Endothelial cell of umbilical vein (primary cell): ENCODE results near the gene CXorf66. TPM values are rescaled to one million over a fixed set of nuclear protein-coding genes. Genes with fewer than 3 reads are reported as not detected.

Experiments
- BruUV-seq: library from RNA; stranded (reverse); fragments of 400-500 nt; replicated peaks from 2 replicates; lab custom pipeline; 2021; lab: Mats Ljungman, UMichigan
- CTCF ChIA-PET: fragments of 300-600, 350-600 bp; sonication (Branson Sonifier 250); formaldehyde crosslinking; loops from one replicate; lab custom pipeline; 2021; ENCODE audit warnings: antibody characterized with exemption, inconsistent platforms; lab: Charles Lee
- POLR2A ChIA-PET: fragments of 300-600, 350-600 bp; sonication (Branson Sonifier 250); formaldehyde crosslinking; loops from one replicate; lab custom pipeline; 2021; ENCODE audit warnings: antibody characterized with exemption, inconsistent platforms; lab: Charles Lee
- DNase-seq: peaks from one replicate; pipeline ENCODE4 v3.0.0-alpha.2; 2011; ENCODE audit warnings: low read depth, low spot score
- FAIRE-seq: peaks from 2 replicates; lab custom pipeline; 2011; peaks lifted over from hg19 to GRCh38; lab: Jason Lieb, UNC
- H2AFZ ChIP-seq: 2 replicates; pipeline ENCODE4 v1.6.0; 2012; ENCODE audit warnings: low read depth, low read length, control low read depth, inconsistent platforms
- H3K27ac ChIP-seq: 2 replicates; pipeline ENCODE4 v1.5.1; 2011; ENCODE audit warnings: low read depth, mild to moderate bottlenecking, control low read depth, low read length, moderate library complexity; ENCODE audit not compliant: insufficient read depth
- H3K27me3 ChIP-seq, 2 experiments: 2 replicates each; pipeline versions ENCODE4 v1.6.0 to v1.6.1; 2011; ENCODE audit warnings: low read length in 2 of 2, mixed read lengths in 1 of 2; ENCODE audit not compliant: control insufficient read depth in 2 of 2, insufficient read depth in 2 of 2
- H3K36me3 ChIP-seq, 2 experiments: 2 replicates in 1 of 2; 3 replicates in 1 of 2; pipeline ENCODE4 v1.5.1; 2011; ENCODE audit warnings: low read length in 2 of 2, mild to moderate bottlenecking in 1 of 2, moderate library complexity in 1 of 2; ENCODE audit not compliant: control insufficient read depth in 2 of 2, insufficient read depth in 2 of 2; ENCODE audit errors: extremely low read depth in 1 of 2
- H3K4me1 ChIP-seq: 3 replicates; pipeline ENCODE4 v1.5.1; 2011; ENCODE audit warnings: mild to moderate bottlenecking, low read length; ENCODE audit not compliant: control insufficient read depth, insufficient read depth; ENCODE audit errors: extremely low read depth
- H3K4me2 ChIP-seq: 2 replicates; pipeline ENCODE4 v1.6.1; 2011; ENCODE audit warnings: low read length, control low read depth, mixed read lengths; ENCODE audit not compliant: insufficient read depth
- H3K4me3 ChIP-seq, 3 experiments: fragments of 200-600 bp in 1 of 3; sonication (generic), shearing (Covaris generic) in 1 of 3; replicated peaks in 1 of 3; 2 replicates each; pipeline ENCODE4 v1.5.1; 2011 to 2016; ENCODE audit warnings: control low read depth in 3 of 3, low read length in 3 of 3, mild to moderate bottlenecking in 2 of 3, inconsistent platforms in 1 of 3, low read depth in 1 of 3, moderate library complexity in 1 of 3; ENCODE audit not compliant: insufficient read depth in 1 of 3
- H3K79me2 ChIP-seq: 2 replicates; pipeline ENCODE4 v1.6.0; 2012; ENCODE audit warnings: low read length, inconsistent platforms; ENCODE audit not compliant: control insufficient read depth, insufficient read depth
- H3K9ac ChIP-seq: replicated peaks from 2 replicates; pipeline ENCODE3; 2011; ENCODE audit warnings: low read length, control low read depth; ENCODE audit not compliant: insufficient read depth; ENCODE audit errors: extremely low read depth
- H3K9me1 ChIP-seq: replicated peaks from 3 replicates; pipeline ENCODE4 v1.6.0; 2011; ENCODE audit warnings: mild to moderate bottlenecking, low read length; ENCODE audit not compliant: control insufficient read depth, insufficient read depth; ENCODE audit errors: extremely low read depth
- H3K9me3 ChIP-seq: replicated peaks from 2 replicates; pipeline ENCODE4 v1.5.1; 2012; ENCODE audit warnings: low read length, inconsistent platforms; ENCODE audit not compliant: control insufficient read depth, insufficient read depth
- H4K20me1 ChIP-seq: replicated peaks from 2 replicates; pipeline ENCODE3; 2011; ENCODE audit warnings: mild to moderate bottlenecking, low read length; ENCODE audit not compliant: control insufficient read depth, insufficient read depth; ENCODE audit errors: extremely low read depth
- EZH2 ChIP-seq: IDR thresholded peaks from 2 replicates; pipeline ENCODE4 v1.6.1; 2012; ENCODE audit warnings: borderline replicate concordance, low read depth, mild to moderate bottlenecking, moderate library complexity, low read length, inconsistent platforms; ENCODE audit not compliant: severe bottlenecking
- FOS ChIP-seq: IDR thresholded peaks from 2 replicates; pipeline ENCODE4 v1.6.1; 2011; ENCODE audit warnings: mild to moderate bottlenecking, low read length, moderate library complexity, borderline replicate concordance; ENCODE audit not compliant: insufficient read depth
- GATA2 ChIP-seq: IDR thresholded peaks from 2 replicates; pipeline ENCODE4 v1.7.0; 2011; ENCODE audit warnings: low read depth, mild to moderate bottlenecking, moderate library complexity, mixed read lengths, low read length; ENCODE audit not compliant: insufficient read length, insufficient read depth
- JUN ChIP-seq: IDR thresholded peaks from 2 replicates; pipeline ENCODE4 v1.6.1; 2011; ENCODE audit warnings: borderline replicate concordance, low read depth; ENCODE audit not compliant: insufficient read length, insufficient read depth
- MYC ChIP-seq: IDR thresholded peaks from one replicate; pipeline ENCODE4 v1.6.1; 2011; ENCODE audit warnings: mild to moderate bottlenecking, low read depth, low read length
- POLR2A ChIP-seq: IDR thresholded peaks from 2 replicates; pipeline ENCODE4 v1.6.1; 2012; ENCODE audit warnings: low read depth, mild to moderate bottlenecking, control low read depth, low read length
- POLR2AphosphoS5 ChIP-seq: IDR thresholded peaks from 2 replicates; pipeline ENCODE4 v1.6.1; 2012; ENCODE audit warnings: low read depth, mild to moderate bottlenecking, control low read depth, low read length, moderate library complexity; ENCODE audit not compliant: insufficient read depth
- dilution Hi-C: fragments of 300-500 bp; cut with MboI; formaldehyde crosslinking; loops from one replicate; pipeline ENCODE4 v1.15.0; 2019; ENCODE audit warnings: low sequenced_read_pairs; ENCODE audit not compliant: extremely low pct_ligation_motif_present
- intact Hi-C: fragments of 100-400 bp; cut with micrococcal nuclease; formaldehyde crosslinking; loops from one replicate; pipeline ENCODE4 v1.10.0; 2022
- polyA plus RNA-seq, 4 experiments: library from polyadenylated mRNA; depleted of rRNA in 3 of 4; stranded (reverse) in 3 of 4; unstranded in 1 of 4; fragments of >200 nt; gene quantifications; 2 replicates each; pipeline versions ENCODE4 v1.2.1 to v1.2.3, GENCODE V29; 2011 to 2012; ENCODE audit warnings: missing spikeins in 1 of 4
- total RNA-seq: library from RNA; stranded (reverse); gene quantifications from 2 replicates; pipeline ENCODE4 v1.2.3, GENCODE V29; 2021
- TF ChIP-seq, protein P1 (sequence below): IDR thresholded peaks from 2 replicates; pipeline ENCODE4 v1.6.1; 2011; ENCODE audit not compliant: insufficient read depth, insufficient read length
- TF ChIP-seq, protein P2 (sequence below), 2 donors: IDR thresholded peaks; 1 replicate in 1 of 2; 2 replicates in 1 of 2; pipeline ENCODE4 v1.5.1; 2011; ENCODE audit warnings: low read length in 2 of 2, mild to moderate bottlenecking in 2 of 2, moderate library complexity in 2 of 2, control low read depth in 1 of 2, inconsistent platforms in 1 of 2, low read depth in 1 of 2; ENCODE audit not compliant: insufficient read depth in 1 of 2; ENCODE audit errors: extremely low read depth in 1 of 2

The CXorf66 gene
- total and polyA plus RNA-seq, 2 donors (not counting 3 experiments of a cell fraction or from before 2014, with no cell fraction given), result not detected

- TF ChIP-seq POLR2A, result no peak
- TF ChIP-seq GATA2, result no peak
- no peak for TF ChIP-seq POLR2AphosphoS5
- TF ChIP-seq FOS, result no peak
- TF ChIP-seq, protein P1, sequence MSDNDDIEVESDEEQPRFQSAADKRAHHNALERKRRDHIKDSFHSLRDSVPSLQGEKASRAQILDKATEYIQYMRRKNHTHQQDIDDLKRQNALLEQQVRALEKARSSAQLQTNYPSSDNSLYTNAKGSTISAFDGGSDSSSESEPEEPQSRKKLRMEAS, result no peak
- no peak for TF ChIP-seq MYC
- TF ChIP-seq, protein P2, sequence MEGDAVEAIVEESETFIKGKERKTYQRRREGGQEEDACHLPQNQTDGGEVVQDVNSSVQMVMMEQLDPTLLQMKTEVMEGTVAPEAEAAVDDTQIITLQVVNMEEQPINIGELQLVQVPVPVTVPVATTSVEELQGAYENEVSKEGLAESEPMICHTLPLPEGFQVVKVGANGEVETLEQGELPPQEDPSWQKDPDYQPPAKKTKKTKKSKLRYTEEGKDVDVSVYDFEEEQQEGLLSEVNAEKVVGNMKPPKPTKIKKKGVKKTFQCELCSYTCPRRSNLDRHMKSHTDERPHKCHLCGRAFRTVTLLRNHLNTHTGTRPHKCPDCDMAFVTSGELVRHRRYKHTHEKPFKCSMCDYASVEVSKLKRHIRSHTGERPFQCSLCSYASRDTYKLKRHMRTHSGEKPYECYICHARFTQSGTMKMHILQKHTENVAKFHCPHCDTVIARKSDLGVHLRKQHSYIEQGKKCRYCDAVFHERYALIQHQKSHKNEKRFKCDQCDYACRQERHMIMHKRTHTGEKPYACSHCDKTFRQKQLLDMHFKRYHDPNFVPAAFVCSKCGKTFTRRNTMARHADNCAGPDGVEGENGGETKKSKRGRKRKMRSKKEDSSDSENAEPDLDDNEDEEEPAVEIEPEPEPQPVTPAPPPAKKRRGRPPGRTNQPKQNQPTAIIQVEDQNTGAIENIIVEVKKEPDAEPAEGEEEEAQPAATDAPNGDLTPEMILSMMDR (IDR thresholded peaks at IDR 0.05; ENCODE audit: extremely low read depth in 1 of 2, insufficient read depth in 1 of 2, low read depth in 1 of 2, low read length in 2 of 2), result no peak
- TF ChIP-seq EZH2, result no peak
- TF ChIP-seq JUN, result no peak
- no TSS peak for BruUV-seq
Measured at GRCh38 chrX:139907078-139907477, 58.2 kb downstream of the CXorf66 start.

More at GRCh38 chrX:139907078-139907477, 58.2 kb downstream of the CXorf66 start:
- dilution Hi-C loops (no loop called here), intact Hi-C loops (no loop called here)
- Histone ChIP-seq H2AFZ (no peak overlapping the region), H3K9me3 (no peaks in the 10 kb centered on the region), H4K20me1 (no peaks in the 10 kb centered on the region), H3K9me1 (no peaks in the 10 kb centered on the region), H3K4me3 (no peak overlapping the region), H3K36me3 (no peaks in the 10 kb centered on the region), H3K79me2 (peaks cover 35% of the 10 kb centered on the region), H3K4me2 (no peak overlapping the region), H3K9ac (no peak overlapping the region), H3K4me1 (peaks cover 16% of the 10 kb centered on the region), H3K27ac (no peak overlapping the region), H3K27me3 (no peaks in the 10 kb centered on the region)
- ChIA-PET POLR2A (no interaction called here), CTCF (no interaction called here)
- DNase-seq (no peak), FAIRE-seq (no peak)
